SK-N-SH (cell line): Measurements from ENCODE around the gene HSPA4. TPM values are rescaled to one million over a fixed set of nuclear protein-coding genes. Genes with fewer than 3 reads are reported as not detected.

Experiments used
- CTCF ChIA-PET: fragments of 300-600, 350-600 bp; formaldehyde crosslinking; extraction: SDS; loops from one replicate; lab custom pipeline; 2021; lab: Yijun Ruan, JAX
- POLR2A ChIA-PET: fragments of 350-600 bp; sonication (Branson Sonifier 250); formaldehyde crosslinking; extraction: SDS; loops from one replicate; lab custom pipeline; 2020; ENCODE audit warnings: antibody characterized with exemption, inconsistent platforms; lab: Yijun Ruan, JAX
- DNase-seq: peaks from one replicate; pipeline ENCODE4 v3.0.0; 2012
- H2AFZ ChIP-seq: fragments of 200-600 bp; sonication (generic); 2 replicates; pipeline ENCODE4 v1.8.1; 2016; ENCODE audit warnings: antibody characterized with exemption, mild to moderate bottlenecking, low read depth
- H3F3A ChIP-seq: fragments of 200-600 bp; sonication (generic); replicated peaks from 2 replicates; pipeline ENCODE3; 2016; ENCODE audit warnings: antibody characterized with exemption, mild to moderate bottlenecking; ENCODE audit not compliant: insufficient read depth
- H3K27ac ChIP-seq, 2 experiments: fragments of 200-500 bp in 1 of 2; fragments of 200-600 bp in 1 of 2; sonication (Bioruptor generic) in 1 of 2; sonication (generic), shearing (Covaris generic) in 1 of 2; 2 replicates each; pipeline versions ENCODE4 v1.5.1 to v1.6.1; 2014 to 2016; ENCODE audit warnings: low read depth in 2 of 2, inconsistent platforms in 1 of 2, low read length in 1 of 2, mild to moderate bottlenecking in 1 of 2, mixed read lengths in 1 of 2
- H3K27me3 ChIP-seq: fragments of 200-600 bp; sonication (generic), shearing (Covaris generic); 2 replicates; pipeline ENCODE4 v1.6.1; 2016; ENCODE audit warnings: mixed run types; ENCODE audit not compliant: insufficient read depth
- H3K36me3 ChIP-seq, 2 experiments: fragments of 200-500 bp in 1 of 2; fragments of 200-600 bp in 1 of 2; sonication (Bioruptor generic) in 1 of 2; sonication (generic) in 1 of 2; replicated peaks in 1 of 2; 2 replicates each; pipeline versions ENCODE3 to v1.5.1; 2014 to 2016; ENCODE audit warnings: low read length in 1 of 2, mild to moderate bottlenecking in 1 of 2; ENCODE audit not compliant: insufficient read depth in 2 of 2, control insufficient read depth in 1 of 2
- H3K4me1 ChIP-seq, 2 experiments: fragments of 200-500 bp in 1 of 2; fragments of 200-600 bp in 1 of 2; sonication (Bioruptor generic) in 1 of 2; sonication (generic), shearing (Covaris generic) in 1 of 2; 2 replicates each; pipeline versions ENCODE4 v1.5.1 to v1.6.1; 2014 to 2016; ENCODE audit warnings: low read depth in 1 of 2, low read length in 1 of 2, mixed run types in 1 of 2; ENCODE audit not compliant: insufficient read depth in 2 of 2, control insufficient read depth in 1 of 2
- H3K4me2 ChIP-seq: fragments of 200-600 bp; sonication (generic), shearing (Covaris generic); 2 replicates; pipeline ENCODE4 v1.6.1; 2017; ENCODE audit warnings: mixed run types
- H3K4me3 ChIP-seq, 2 experiments: fragments of 200-500 bp in 1 of 2; fragments of 200-600 bp in 1 of 2; sonication (Bioruptor generic) in 1 of 2; sonication (generic), shearing (Covaris generic) in 1 of 2; 2 replicates each; pipeline versions ENCODE4 v1.5.1 to v1.8.1; 2014 to 2016; ENCODE audit warnings: low read depth in 2 of 2, inconsistent platforms in 1 of 2, low read length in 1 of 2, mild to moderate bottlenecking in 1 of 2, mixed read lengths in 1 of 2, moderate library complexity in 1 of 2
- H3K79me2 ChIP-seq: fragments of 200-600 bp; sonication (generic); 2 replicates; pipeline ENCODE4 v1.8.1; 2017; ENCODE audit warnings: mild to moderate bottlenecking; ENCODE audit not compliant: insufficient read depth
- H3K9ac ChIP-seq: fragments of 200-600 bp; sonication (generic); 2 replicates; pipeline ENCODE4 v1.6.1; 2017; ENCODE audit warnings: mixed run types
- H3K9me2 ChIP-seq: fragments of 200-600 bp; sonication (generic); 2 replicates; pipeline ENCODE4 v1.6.1; 2017; ENCODE audit warnings: mixed run types
- H3K9me3 ChIP-seq: fragments of 200-600 bp; sonication (generic); 2 replicates; pipeline ENCODE4 v1.6.1; 2017; ENCODE audit warnings: mixed run types, mild to moderate bottlenecking, moderate library complexity
- H4K20me1 ChIP-seq: fragments of 200-600 bp; sonication (generic); 2 replicates; pipeline ENCODE4 v1.6.1; 2017; ENCODE audit warnings: mild to moderate bottlenecking, mixed run types; ENCODE audit not compliant: insufficient read depth
- ELF1 ChIP-seq: IDR thresholded peaks from 2 replicates; pipeline ENCODE4 v1.4.0; 2012
- EZH2phosphoT487 ChIP-seq: fragments of 200-600 bp; sonication (generic); IDR thresholded peaks from 2 replicates; pipeline ENCODE4 v1.6.1; 2017; ENCODE audit warnings: low read depth, mixed run types, mild to moderate bottlenecking, antibody characterized with exemption, moderate library complexity, borderline replicate concordance
- FOSL2 ChIP-seq: IDR thresholded peaks from 2 replicates; pipeline ENCODE4 v1.4.0; 2012; ENCODE audit warnings: low read depth, mild to moderate bottlenecking, moderate library complexity, borderline replicate concordance
- FOXJ3 ChIP-seq: sonication (generic); formaldehyde crosslinking; IDR thresholded peaks from 2 replicates; pipeline ENCODE4 v1.5.1; 2020; ENCODE audit warnings: mild to moderate bottlenecking, missing genetic modification reagents
- GATA2 ChIP-seq: sonication (generic); formaldehyde crosslinking; IDR thresholded peaks from 2 replicates; pipeline ENCODE4 v1.5.0; 2020; ENCODE audit warnings: mild to moderate bottlenecking, missing genetic modification reagents
- MEF2A ChIP-seq: IDR thresholded peaks from 2 replicates; pipeline ENCODE4 v1.4.0; 2012; ENCODE audit warnings: low read depth, borderline replicate concordance
- MXI1 ChIP-seq: IDR thresholded peaks from 2 replicates; pipeline ENCODE4 v1.6.1; 2012; ENCODE audit warnings: mild to moderate bottlenecking, low read depth, low read length, improper control_type of control experiment
- NRF1 ChIP-seq: IDR thresholded peaks from 2 replicates; pipeline ENCODE4 v1.6.1; 2012; ENCODE audit warnings: low read depth, mild to moderate bottlenecking, low read length
- RCOR1 ChIP-seq: fragments of 150-350 bp; IDR thresholded peaks from 2 replicates; pipeline ENCODE4 v1.6.1; 2017; ENCODE audit warnings: antibody characterized with exemption, low read length
- SIN3A ChIP-seq: IDR thresholded peaks from 2 replicates; pipeline ENCODE4 v1.6.1; 2012; ENCODE audit warnings: low read depth, mild to moderate bottlenecking, low read length, moderate library complexity, borderline replicate concordance
- SMC3 ChIP-seq: IDR thresholded peaks from 2 replicates; pipeline ENCODE4 v1.6.1; 2012; ENCODE audit warnings: low read depth, low read length, improper control_type of control experiment
- TAF1 ChIP-seq: IDR thresholded peaks from 2 replicates; pipeline ENCODE4 v1.6.1; 2012; ENCODE audit warnings: low read depth, mild to moderate bottlenecking, low read length, moderate library complexity, borderline replicate concordance
- TCF12 ChIP-seq: IDR thresholded peaks from 2 replicates; pipeline ENCODE4 v1.4.0; 2012
- TEAD4 ChIP-seq: IDR thresholded peaks from 2 replicates; pipeline ENCODE4 v1.4.0; 2012; ENCODE audit warnings: mild to moderate bottlenecking, borderline replicate concordance; ENCODE audit not compliant: insufficient read depth
- YY1 ChIP-seq: IDR thresholded peaks from 2 replicates; pipeline ENCODE4 v1.4.0; 2012; ENCODE audit warnings: low read depth, mild to moderate bottlenecking
- WGBS: methylation state at CpG from one replicate; pipeline ENCODE4 v1.1.6; 2017; ENCODE audit warnings: low lambda C conversion rate; 5-methylcytosine and 5-hydroxymethylcytosine counted together
- polyA plus RNA-seq, 3 experiments: library from polyadenylated mRNA; depleted of rRNA; stranded (reverse); fragments of >200 nt; gene quantifications; 2 replicates each; pipeline ENCODE4 v1.2.3, GENCODE V29; 2012
- TF ChIP-seq, protein P1 (sequence below): IDR thresholded peaks from 2 replicates; pipeline ENCODE4 v1.4.0; 2012; ENCODE audit warnings: low read depth
- TF ChIP-seq, protein P2 (sequence below): fragments of 200-600 bp; sonication (generic); IDR thresholded peaks from 2 replicates; pipeline ENCODE4 v1.6.1; 2017; ENCODE audit warnings: antibody characterized with exemption, mild to moderate bottlenecking, moderate library complexity
- TF ChIP-seq, protein P3 (sequence below): IDR thresholded peaks from 2 replicates; pipeline ENCODE4 v1.4.0; 2012; ENCODE audit warnings: low read depth, borderline replicate concordance
- TF ChIP-seq, protein P4 (sequence below): IDR thresholded peaks from 2 replicates; pipeline ENCODE4 v1.4.0; 2012; ENCODE audit warnings: low read depth, borderline replicate concordance

Gene HSPA4
- polyA plus RNA-seq, 1 of the 3 experiments (the other 2 are of a cell fraction): 18.8 TPM

DNA sequence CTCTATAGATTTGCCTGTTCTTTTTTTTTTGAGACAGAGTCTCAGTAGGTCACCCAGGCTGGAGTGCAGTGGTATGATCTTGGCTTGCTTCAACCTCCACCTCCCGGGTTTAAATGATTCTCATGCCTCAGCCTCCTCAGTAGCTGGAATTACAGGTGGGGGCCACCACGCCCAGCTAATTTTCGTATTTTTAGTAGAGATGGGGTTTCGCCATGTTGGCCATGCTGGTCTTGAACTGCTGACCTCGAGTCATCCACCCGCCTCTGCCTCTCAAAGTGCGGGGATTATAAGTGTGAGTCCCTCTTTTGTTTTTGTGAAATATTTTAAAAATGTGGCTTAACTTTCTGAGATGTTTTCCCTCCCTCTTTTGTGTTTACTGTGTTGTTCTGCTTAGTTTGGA is 29.2 kb downstream of the HSPA4 start:
- ChIA-PET POLR2A (no interaction called here), CTCF (no interaction called here)
- Histone ChIP-seq H3K9me3 (no peaks in the 10 kb centered on the region), H3K27me3 (no peaks in the 10 kb centered on the region), H3K4me2 (no peak overlapping the region), H3K9ac (no peak overlapping the region), H3F3A (peaks cover 5% of the 10 kb centered on the region), H3K4me3 (no peak overlapping the region), H3K79me2 (peaks cover 96% of the 10 kb centered on the region), H3K4me1 (no peaks in the 10 kb centered on the region; a peak in 1 of 4 replicates), H4K20me1 (peaks cover 42% of the 10 kb centered on the region), H3K27ac (no peak overlapping the region), H3K36me3 (peaks cover 17 to 52% of the 10 kb centered on the region in 2 experiments), H2AFZ (no peak overlapping the region), H3K9me2 (no peaks in the 10 kb centered on the region)
- no peak for DNase-seq
- TF ChIP-seq FOSL2: no peak
- TF ChIP-seq MEF2A: no peak
- no peak for TF ChIP-seq RCOR1
- TF ChIP-seq, protein P1, sequence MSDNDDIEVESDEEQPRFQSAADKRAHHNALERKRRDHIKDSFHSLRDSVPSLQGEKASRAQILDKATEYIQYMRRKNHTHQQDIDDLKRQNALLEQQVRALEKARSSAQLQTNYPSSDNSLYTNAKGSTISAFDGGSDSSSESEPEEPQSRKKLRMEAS: no peak
- no peak for TF ChIP-seq TEAD4
- TF ChIP-seq TCF12: no peak
- TF ChIP-seq SIN3A: no peak
- no peak for TF ChIP-seq MXI1
- no peak for TF ChIP-seq GATA2 (CRISPR knock-in tag)
- no peak for TF ChIP-seq ELF1
- no peak for TF ChIP-seq TAF1
- TF ChIP-seq EZH2phosphoT487: no peak
- TF ChIP-seq, protein P2, sequence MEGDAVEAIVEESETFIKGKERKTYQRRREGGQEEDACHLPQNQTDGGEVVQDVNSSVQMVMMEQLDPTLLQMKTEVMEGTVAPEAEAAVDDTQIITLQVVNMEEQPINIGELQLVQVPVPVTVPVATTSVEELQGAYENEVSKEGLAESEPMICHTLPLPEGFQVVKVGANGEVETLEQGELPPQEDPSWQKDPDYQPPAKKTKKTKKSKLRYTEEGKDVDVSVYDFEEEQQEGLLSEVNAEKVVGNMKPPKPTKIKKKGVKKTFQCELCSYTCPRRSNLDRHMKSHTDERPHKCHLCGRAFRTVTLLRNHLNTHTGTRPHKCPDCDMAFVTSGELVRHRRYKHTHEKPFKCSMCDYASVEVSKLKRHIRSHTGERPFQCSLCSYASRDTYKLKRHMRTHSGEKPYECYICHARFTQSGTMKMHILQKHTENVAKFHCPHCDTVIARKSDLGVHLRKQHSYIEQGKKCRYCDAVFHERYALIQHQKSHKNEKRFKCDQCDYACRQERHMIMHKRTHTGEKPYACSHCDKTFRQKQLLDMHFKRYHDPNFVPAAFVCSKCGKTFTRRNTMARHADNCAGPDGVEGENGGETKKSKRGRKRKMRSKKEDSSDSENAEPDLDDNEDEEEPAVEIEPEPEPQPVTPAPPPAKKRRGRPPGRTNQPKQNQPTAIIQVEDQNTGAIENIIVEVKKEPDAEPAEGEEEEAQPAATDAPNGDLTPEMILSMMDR: no peak
- no peak for TF ChIP-seq NRF1
- TF ChIP-seq, protein P3, sequence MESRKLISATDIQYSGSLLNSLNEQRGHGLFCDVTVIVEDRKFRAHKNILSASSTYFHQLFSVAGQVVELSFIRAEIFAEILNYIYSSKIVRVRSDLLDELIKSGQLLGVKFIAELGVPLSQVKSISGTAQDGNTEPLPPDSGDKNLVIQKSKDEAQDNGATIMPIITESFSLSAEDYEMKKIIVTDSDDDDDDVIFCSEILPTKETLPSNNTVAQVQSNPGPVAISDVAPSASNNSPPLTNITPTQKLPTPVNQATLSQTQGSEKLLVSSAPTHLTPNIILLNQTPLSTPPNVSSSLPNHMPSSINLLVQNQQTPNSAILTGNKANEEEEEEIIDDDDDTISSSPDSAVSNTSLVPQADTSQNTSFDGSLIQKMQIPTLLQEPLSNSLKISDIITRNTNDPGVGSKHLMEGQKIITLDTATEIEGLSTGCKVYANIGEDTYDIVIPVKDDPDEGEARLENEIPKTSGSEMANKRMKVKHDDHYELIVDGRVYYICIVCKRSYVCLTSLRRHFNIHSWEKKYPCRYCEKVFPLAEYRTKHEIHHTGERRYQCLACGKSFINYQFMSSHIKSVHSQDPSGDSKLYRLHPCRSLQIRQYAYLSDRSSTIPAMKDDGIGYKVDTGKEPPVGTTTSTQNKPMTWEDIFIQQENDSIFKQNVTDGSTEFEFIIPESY: no peak
- TF ChIP-seq SMC3: no peak
- no peak for TF ChIP-seq FOXJ3 (CRISPR knock-in tag)
- TF ChIP-seq YY1: no peak
- TF ChIP-seq, protein P4, sequence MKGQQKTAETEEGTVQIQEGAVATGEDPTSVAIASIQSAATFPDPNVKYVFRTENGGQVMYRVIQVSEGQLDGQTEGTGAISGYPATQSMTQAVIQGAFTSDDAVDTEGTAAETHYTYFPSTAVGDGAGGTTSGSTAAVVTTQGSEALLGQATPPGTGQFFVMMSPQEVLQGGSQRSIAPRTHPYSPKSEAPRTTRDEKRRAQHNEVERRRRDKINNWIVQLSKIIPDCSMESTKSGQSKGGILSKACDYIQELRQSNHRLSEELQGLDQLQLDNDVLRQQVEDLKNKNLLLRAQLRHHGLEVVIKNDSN: no peak
- 96% methylated on average over 7 of the region's 7 CpGs for WGBS
